B cell (primary cell): Measurements from ENCODE around the gene TADA2A. TPM values are rescaled to one million over a fixed set of nuclear protein-coding genes. Genes with fewer than 3 reads are reported as not detected.
"Not testable (repeated sequence)": the region's sequence is repeated elsewhere in the genome, so short reads cannot be mapped to it uniquely, and the experiment has no call there.

Source experiments
- ATAC-seq: fragments of 200-7000 bp; cut with Tn5 transposase; one replicate; pipeline ENCODE4 v1.10.0; 2021; ENCODE audit warnings: low read depth, mild to moderate bottlenecking, moderate number of reproducible peaks, moderate library complexity
- CTCF ChIA-PET: fragments of 350-600 bp; sonication (Branson Sonifier 250); formaldehyde crosslinking; loops from one replicate; lab custom pipeline; 2021; ENCODE audit warnings: antibody characterized with exemption, inconsistent platforms; lab: Charles Lee
- POLR2A ChIA-PET: fragments of 350-600 bp; sonication (Branson Sonifier 250); formaldehyde crosslinking; loops from one replicate; lab custom pipeline; 2021; ENCODE audit warnings: antibody characterized with exemption; lab: Charles Lee
- DNase-seq: peaks from one replicate; pipeline ENCODE4 v3.0.0; 2013
- H2AFZ ChIP-seq: 2 replicates; pipeline ENCODE4 v1.6.1; 2012; ENCODE audit warnings: mild to moderate bottlenecking, low read depth, low read length; ENCODE audit not compliant: insufficient read depth, poor library complexity, severe bottlenecking
- H3K27ac ChIP-seq, 2 donors: 1 replicate in 1 of 2; 2 replicates in 1 of 2; pipeline ENCODE4 v1.5.1; 2012 to 2013; ENCODE audit warnings: low read length in 2 of 2, mild to moderate bottlenecking in 2 of 2, moderate library complexity in 1 of 2
- H3K27me3 ChIP-seq, 4 experiments: fragments of 200-600 bp in 1 of 4; sonication (generic) in 1 of 4; replicated peaks in 1 of 4; 1 replicate in 2 of 4; 2 replicates in 2 of 4; pipeline versions ENCODE4 v1.6.1 to v1.7.0; 2013 to 2016; ENCODE audit warnings: low read length in 3 of 4, mild to moderate bottlenecking in 2 of 4, mixed read lengths in 1 of 4, moderate library complexity in 1 of 4; ENCODE audit not compliant: insufficient read depth in 4 of 4, control insufficient read depth in 3 of 4; ENCODE audit errors: control extremely low read depth in 1 of 4
- H3K36me3 ChIP-seq, 2 experiments: replicated peaks in 1 of 2; 1 replicate in 1 of 2; 2 replicates in 1 of 2; pipeline versions ENCODE4 v1.6.1 to v1.7.1; 2013; ENCODE audit warnings: low read length in 1 of 2; ENCODE audit not compliant: insufficient read depth in 2 of 2, control insufficient read depth in 1 of 2; ENCODE audit errors: control extremely low read depth in 1 of 2, extremely low read depth in 1 of 2
- H3K4me1 ChIP-seq, 2 donors: fragments of 200-600 bp in 1 of 2; sonication (generic) in 1 of 2; 1 replicate in 1 of 2; 2 replicates in 1 of 2; pipeline versions ENCODE4 v1.5.1 to v1.6.1; 2013 to 2017; ENCODE audit warnings: low read length in 2 of 2; ENCODE audit not compliant: control insufficient read depth in 2 of 2, insufficient read depth in 2 of 2
- H3K4me2 ChIP-seq: replicated peaks from 2 replicates; pipeline ENCODE3; 2012; ENCODE audit warnings: mild to moderate bottlenecking, low read depth, low read length; ENCODE audit not compliant: poor library complexity, severe bottlenecking
- H3K4me3 ChIP-seq, 5 experiments: fragments of 200-600 bp in 1 of 5; sonication (generic) in 1 of 5; 1 replicate in 3 of 5; 2 replicates in 2 of 5; pipeline versions ENCODE4 v1.5.1 to v1.7.0; 2011 to 2016; ENCODE audit warnings: low read length in 4 of 5, mild to moderate bottlenecking in 4 of 5, low read depth in 2 of 5, control low read depth in 1 of 5, moderate library complexity in 1 of 5; ENCODE audit not compliant: insufficient read depth in 1 of 5; ENCODE audit errors: control extremely low read depth in 1 of 5, extremely low read depth in 1 of 5
- H3K79me2 ChIP-seq: fragments of 200-600 bp; sonication (generic); one replicate; pipeline ENCODE4 v1.6.0; 2016; ENCODE audit warnings: low read length; ENCODE audit not compliant: control insufficient read depth, insufficient read depth
- H3K9ac ChIP-seq: fragments of 200-600 bp; sonication (generic); 2 replicates; pipeline ENCODE4 v1.6.1; 2017; ENCODE audit warnings: mild to moderate bottlenecking, low read length, moderate library complexity
- H3K9me3 ChIP-seq, 3 donors: one replicate each; pipeline versions ENCODE4 v1.6.1 to v1.7.1; 2013; ENCODE audit warnings: low read length in 2 of 3; ENCODE audit not compliant: control insufficient read depth in 2 of 3, insufficient read depth in 1 of 3; ENCODE audit errors: control extremely low read depth in 1 of 3
- H4K20me1 ChIP-seq: 2 replicates; pipeline ENCODE4 v1.6.0; 2012; ENCODE audit warnings: mild to moderate bottlenecking, low read length; ENCODE audit not compliant: insufficient read depth, control insufficient read depth, poor library complexity, severe bottlenecking
- H3K27ac Mint-ChIP-seq: one replicate; pipeline ENCODE4 v1.8.0; 2021; ENCODE audit warnings: mixed read lengths
- H3K27me3 Mint-ChIP-seq: one replicate; pipeline ENCODE4 v1.8.0; 2021; ENCODE audit warnings: mixed read lengths
- H3K4me1 Mint-ChIP-seq: one replicate; pipeline ENCODE4 v1.8.0; 2021; ENCODE audit warnings: mixed read lengths
- H3K4me3 Mint-ChIP-seq: one replicate; pipeline ENCODE4 v1.8.0; 2021; ENCODE audit warnings: mixed read lengths
- H3K9me3 Mint-ChIP-seq: one replicate; pipeline ENCODE4 v1.8.0; 2022; ENCODE audit warnings: mixed read lengths; ENCODE audit not compliant: insufficient read depth
- CTCF ChIP-seq: fragments of 200-600 bp; IDR thresholded peaks from one replicate; pipeline ENCODE4 v1.8.0; 2022; ENCODE audit warnings: antibody characterized with exemption, mild to moderate bottlenecking
- EZH2 ChIP-seq: IDR thresholded peaks from 2 replicates; pipeline ENCODE4 v1.6.1; 2012; ENCODE audit warnings: borderline replicate concordance, low read depth, mild to moderate bottlenecking, moderate library complexity, low read length; ENCODE audit not compliant: insufficient read depth, poor library complexity, severe bottlenecking
- WGBS: methylation state at CpG from one replicate; pipeline ENCODE4 v1.1.5; 2013; ENCODE audit warnings: missing lambda C conversion rate; ENCODE audit not compliant: insufficient coverage; 5-methylcytosine and 5-hydroxymethylcytosine counted together
- intact Hi-C: fragments of 100-400 bp; cut with micrococcal nuclease; formaldehyde crosslinking; loops from one replicate; pipeline ENCODE4 v1.10.0; 2022
- polyA plus RNA-seq: library from polyadenylated mRNA; depleted of rRNA; stranded (reverse); fragments of >200 nt; gene quantifications from 2 replicates; pipeline ENCODE4 v1.2.3, GENCODE V29; 2012
- total RNA-seq, 2 donors: library from RNA; stranded (reverse); fragments of 120-200 nt in 1 of 2; gene quantifications; 1 replicate in 1 of 2; 2 replicates in 1 of 2; pipeline versions ENCODE4 v1.2.3 to v1.2.4, GENCODE V29; 2013 to 2022

Gene TADA2A
- total and polyA plus RNA-seq, 2 donors (not counting 1 experiment from before 2014, with no cell fraction given): 10.9 to 43.3 TPM

GRCh38 chr17:37507111-37507510 is 100.4 kb downstream of the TADA2A start:
- no peak for DNase-seq
- peaks cover 0 to 2% of the 10 kb centered on the region in 2 experiments for H3K36me3 ChIP-seq
- intact Hi-C loops: no loop called here
- H3K9ac ChIP-seq: no peak overlapping the region
- ChIA-PET CTCF (no interaction called here), POLR2A (no interaction called here)
- H4K20me1 ChIP-seq: no peaks in the 10 kb centered on the region
- TF ChIP-seq EZH2 (no peak), CTCF (no peak)
- Mint-ChIP-seq H3K4me3 (no peak overlapping the region), H3K27ac (no peak overlapping the region), H3K27me3 (no peaks in the 10 kb centered on the region), H3K9me3 (no peaks in the 10 kb centered on the region), H3K4me1 (no peaks in the 10 kb centered on the region)
- H3K79me2 ChIP-seq: no peaks in the 10 kb centered on the region
- no peak overlapping the region for H3K4me3 ChIP-seq
- no peak overlapping the region for H2AFZ ChIP-seq
- no peaks in the 10 kb centered on the region for H3K9me3 ChIP-seq
- H3K27me3 ChIP-seq: no peaks in the 10 kb centered on the region
- ATAC-seq: no peak
- no peak overlapping the region for H3K27ac ChIP-seq
- no peak overlapping the region for H3K4me2 ChIP-seq
- no peaks in the 10 kb centered on the region for H3K4me1 ChIP-seq
- over 99% methylated on average over 9 of the region's 9 CpGs for WGBS

- DNase-seq: no peak
- Mint-ChIP-seq H3K4me1 (no peaks in the 10 kb centered on the region), H3K27me3 (no peaks in the 10 kb centered on the region), H3K9me3 (no peaks in the 10 kb centered on the region), H3K27ac (no peak overlapping the region), H3K4me3 (no peak overlapping the region)
- H3K4me1 ChIP-seq: no peaks in the 10 kb centered on the region
- no peak overlapping the region for H3K9ac ChIP-seq
- H3K9me3 ChIP-seq: no peaks in the 10 kb centered on the region
- H3K79me2 ChIP-seq: no peaks in the 10 kb centered on the region
- peaks cover under 1 to 12% of the 10 kb centered on the region in 2 experiments for H3K36me3 ChIP-seq
- H2AFZ ChIP-seq: no peak overlapping the region
- no peaks in the 10 kb centered on the region for H4K20me1 ChIP-seq
- H3K4me2 ChIP-seq: no peak overlapping the region
- ATAC-seq: no peak
- intact Hi-C loops: no loop called here
- 97% methylated on average over 17 of the region's 17 CpGs for WGBS
- no peak for TF ChIP-seq EZH2
- no peak for TF ChIP-seq CTCF
- no peaks in the 10 kb centered on the region for H3K27me3 ChIP-seq
- H3K27ac ChIP-seq: no peak overlapping the region
- CTCF ChIA-PET: no interaction called here
- H3K4me3 ChIP-seq: no peak overlapping the region
- POLR2A ChIA-PET: no interaction called here
These were observed 103.4 kb downstream of the TADA2A start for GRCh38 chr17:37510056-37510455.

GRCh38 chr17:37511642-37512041 is 105.0 kb downstream of the TADA2A start:
- CTCF ChIA-PET: interaction anchor here (0.6 kb wide), 1 partner anchor 30 kb away, joined by 3 read pairs; no protein-coding TSS in a partner anchor
- DNase-seq, H2AFZ ChIP-seq, H3K9me3 Mint-ChIP-seq, POLR2A ChIA-PET, H3K4me3 ChIP-seq, H3K27me3 ChIP-seq, H3K27me3 Mint-ChIP-seq, H4K20me1 ChIP-seq, H3K4me1 ChIP-seq, H3K4me1 Mint-ChIP-seq, H3K4me3 Mint-ChIP-seq, H3K27ac Mint-ChIP-seq, ATAC-seq, H3K9me3 ChIP-seq, H3K27ac ChIP-seq, H3K9ac ChIP-seq, H3K79me2 ChIP-seq, intact Hi-C loops, H3K4me2 ChIP-seq: not testable (repeated sequence)
- whole genome bisulfite sequencing: no CpG with 5 or more reads among the region's 1 CpG
- peaks cover 7 to 20% of the 10 kb centered on the region in 2 experiments for H3K36me3 ChIP-seq
